Activated CD4-positive, CD25-positive, alpha-beta regulatory T cell treated with anti-CD3 and anti-CD28 coated beads, Interleukin-2, amount 50 U/mL, for 24 hours (primary cell): Measurements from ENCODE around the gene AFMID.
"Not testable (repeated sequence)": the region's sequence is repeated elsewhere in the genome, so short reads cannot be mapped to it uniquely, and the experiment has no call there.

ENCODE experiments used
- ATAC-seq, 2 donors: fragments of 150-1000 bp; cut with Tn5 transposase; one replicate each; pipeline ENCODE4 v1.10.0; 2021; ENCODE audit warnings: mild to moderate bottlenecking in 1 of 2, moderate library complexity in 1 of 2

AFMID gene

GRCh38 chr17:78186692-78187595, at the start of gene AFMID, which contains the start of gene TK1:
Gene AFMID (plus strand): TSS chr17:78187362. CDS start chr17:78187371, 9 bp downstream.
Gene TK1 (minus strand): TSS chr17:78187052. CDS start chr17:78186994, 58 bp downstream.
- ATAC-seq = peak; percentile 94 to 96

GRCh38 chr17:78137392-78138203, 49.6 kb upstream of the AFMID start:
- ATAC-seq = peak in 1 of 2 donors; percentile 6

GRCh38 chr17:78138204-78139060, 48.7 kb upstream of the AFMID start:
- ATAC-seq = no peak

GRCh38 chr17:78139861-78140168, 47.3 kb upstream of the AFMID start:
- ATAC-seq = not testable (repeated sequence)

GRCh38 chr17:78140169-78141051, 46.8 kb upstream of the AFMID start:
- ATAC-seq = peak; percentile 85 to 88

- no peak for ATAC-seq
Measured at GRCh38 chr17:78141437-78142118, 45.6 kb upstream of the AFMID start.

GRCh38 chr17:78142119-78142861, 44.9 kb upstream of the AFMID start:
- ATAC-seq = no peak

GRCh38 chr17:78143214-78144146, 43.7 kb upstream of the AFMID start:
- ATAC-seq = no peak

GRCh38 chr17:78144147-78144719, 42.9 kb upstream of the AFMID start:
- ATAC-seq = no peak

GRCh38 chr17:78144736-78145641, 42.2 kb upstream of the AFMID start:
- ATAC-seq = no peak

- ATAC-seq = no peak
Measured at GRCh38 chr17:78146471-78146869, 40.7 kb upstream of the AFMID start.

GRCh38 chr17:78146881-78147280, 40.3 kb upstream of the AFMID start:
- ATAC-seq = no peak

GRCh38 chr17:78147315-78147998, 39.7 kb upstream of the AFMID start:
- peak; percentile 44 to 46 for ATAC-seq

- no peak for ATAC-seq
Measured at GRCh38 chr17:78148286-78149016, 38.7 kb upstream of the AFMID start.

GRCh38 chr17:78151514-78152008, 35.6 kb upstream of the AFMID start:
- no peak for ATAC-seq
